Measurements from ENCODE around the gene MAN2A1.

Gene MAN2A1

DNA sequence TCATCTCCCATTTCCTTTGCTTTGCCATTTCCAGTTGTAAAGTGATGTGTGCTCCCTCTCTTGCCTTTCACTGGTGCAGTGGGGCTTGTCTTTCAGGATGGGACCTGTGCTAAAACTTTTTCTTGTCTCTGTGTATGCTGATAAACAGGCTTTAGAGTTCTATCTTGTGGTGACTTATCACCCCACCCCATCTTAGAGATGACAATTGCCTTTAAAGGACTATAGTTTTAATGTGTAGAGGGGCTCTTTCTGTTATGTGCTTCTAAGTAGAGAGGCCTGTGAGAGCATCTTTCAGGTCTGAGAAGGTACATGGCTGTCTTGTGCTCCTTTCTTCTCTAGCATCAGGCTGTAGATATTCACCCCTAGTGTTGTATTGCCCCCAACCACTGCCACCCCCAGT lies 21.9 kb downstream of the MAN2A1 start:
- no peak for TF ChIP-seq CTCF (IDR thresholded peaks at IDR 0.05; ENCODE audit: insufficient read depth, low read length, missing control alignments)
- POLR2A ChIA-PET = no interaction called here
- CTCF ChIA-PET = no interaction called here
- no peak overlapping the region for H3K4me3 ChIP-seq (ENCODE audit: low read depth, low read length)
- no peak for DNase-seq (ENCODE audit: low read depth, low spot score)

- ChIA-PET POLR2A (no interaction called here), CTCF (no interaction called here)
- DNase-seq (ENCODE audit: low read depth, low spot score) = no peak
- TF ChIP-seq CTCF (IDR thresholded peaks at IDR 0.05; ENCODE audit: insufficient read depth, low read length, missing control alignments) = no peak
- no peak overlapping the region for H3K4me3 ChIP-seq (ENCODE audit: low read depth, low read length)
These were observed 23.7 kb downstream of the MAN2A1 start for GRCh38 chr5:109713453-109713852.

GRCh38 chr5:109714592-109714991 lies 24.9 kb downstream of the MAN2A1 start:
- no peak overlapping the region for H3K4me3 ChIP-seq (ENCODE audit: low read depth, low read length)
- no peak for DNase-seq (ENCODE audit: low read depth, low spot score)
- TF ChIP-seq CTCF (IDR thresholded peaks at IDR 0.05; ENCODE audit: insufficient read depth, low read length, missing control alignments) = no peak
- ChIA-PET POLR2A (interaction anchor here (0.7 kb wide), 1 partner anchor 9 kb away, joined by 4 read pairs; no protein-coding TSS in a partner anchor), CTCF (no interaction called here)

GRCh38 chr5:109718216-109718615 lies 28.5 kb downstream of the MAN2A1 start:
- no peak overlapping the region for H3K4me3 ChIP-seq (ENCODE audit: low read depth, low read length)
- POLR2A ChIA-PET = no interaction called here
- TF ChIP-seq CTCF (IDR thresholded peaks at IDR 0.05; ENCODE audit: insufficient read depth, low read length, missing control alignments) = no peak
- CTCF ChIA-PET = no interaction called here
- no peak for DNase-seq (ENCODE audit: low read depth, low spot score)

- ChIA-PET POLR2A (no interaction called here), CTCF (interaction anchor here (0.7 kb wide), 1 partner anchor 23 kb away, joined by 3 read pairs; no protein-coding TSS in a partner anchor)
- DNase-seq (ENCODE audit: low read depth, low spot score) = no peak
- no peak for TF ChIP-seq CTCF (IDR thresholded peaks at IDR 0.05; ENCODE audit: insufficient read depth, low read length, missing control alignments)
- H3K4me3 ChIP-seq (ENCODE audit: low read depth, low read length) = no peak overlapping the region
These were observed 28.9 kb downstream of the MAN2A1 start for GRCh38 chr5:109718632-109719031.

GRCh38 chr5:109719978-109720377 lies 30.3 kb downstream of the MAN2A1 start:
- no peak for DNase-seq (ENCODE audit: low read depth, low spot score)
- CTCF ChIA-PET = no interaction called here
- H3K4me3 ChIP-seq (ENCODE audit: low read depth, low read length) = no peak overlapping the region
- POLR2A ChIA-PET = no interaction called here
- no peak for TF ChIP-seq CTCF (IDR thresholded peaks at IDR 0.05; ENCODE audit: insufficient read depth, low read length, missing control alignments)

Measured in AG04449 (cell line).